HEK293 (cell line): ENCODE data around the gene LAMTOR4.

Experiments used
- CTCF ChIA-PET: fragments of 350-600 bp; formaldehyde crosslinking; extraction: SDS; loops from one replicate; lab custom pipeline; 2021; ENCODE audit warnings: antibody characterized with exemption; lab: Yijun Ruan, JAX
- POLR2A ChIA-PET: fragments of 300-600 bp; formaldehyde crosslinking; extraction: SDS; loops from one replicate; lab custom pipeline; 2020; ENCODE audit warnings: antibody characterized with exemption, inconsistent platforms; lab: Yijun Ruan, JAX
- H3K27ac ChIP-seq: fragments of 200-500 bp; sonication (Bioruptor generic); 2 replicates; pipeline ENCODE4 v1.5.1; 2014; ENCODE audit warnings: low read depth, low read length, control low read depth, inconsistent platforms; ENCODE audit errors: extremely low read depth
- H3K36me3 ChIP-seq, 2 experiments: fragments of 200-500 bp in 1 of 2; sonication (Bioruptor generic) in 1 of 2; 1 replicate in 1 of 2; 2 replicates in 1 of 2; pipeline ENCODE4 v1.5.1; 2014 to 2017; ENCODE audit warnings: inconsistent platforms in 2 of 2, low read length in 2 of 2; ENCODE audit not compliant: control insufficient read depth in 2 of 2, insufficient read depth in 1 of 2
- H3K4me1 ChIP-seq: fragments of 200-500 bp; sonication (Bioruptor generic); 2 replicates; pipeline ENCODE4 v1.5.1; 2014; ENCODE audit warnings: mild to moderate bottlenecking, low read length, inconsistent platforms; ENCODE audit not compliant: control insufficient read depth, insufficient read depth
- H3K4me3 ChIP-seq: 2 replicates; pipeline ENCODE4 v1.5.1; 2011; ENCODE audit warnings: low read depth, mild to moderate bottlenecking, control low read depth, low read length, moderate library complexity
- H3K9me3 ChIP-seq: fragments of 200-500 bp; sonication (Bioruptor generic); 2 replicates; pipeline ENCODE4 v1.5.1; 2014; ENCODE audit warnings: low read depth, low read length, inconsistent platforms; ENCODE audit not compliant: control insufficient read depth, insufficient read depth
- BCL11B ChIP-seq: fragments of 450-650 bp; formaldehyde crosslinking; IDR thresholded peaks from 2 replicates; pipeline ENCODE4 v1.5.1; 2016; ENCODE audit warnings: low read depth, missing biosample characterization, missing genetic modification characterization
- HOXA7 ChIP-seq: sonication (generic); formaldehyde crosslinking; IDR thresholded peaks from 2 replicates; pipeline ENCODE4 v1.8.1; 2022; ENCODE audit warnings: missing genetic modification reagents, borderline replicate concordance
- HOXC10 ChIP-seq: sonication (generic); formaldehyde crosslinking; IDR thresholded peaks from 2 replicates; pipeline ENCODE4 v1.8.1; 2023; ENCODE audit warnings: mild to moderate bottlenecking, missing genetic modification reagents
- MEIS1 ChIP-seq: sonication (generic); formaldehyde crosslinking; IDR thresholded peaks from 2 replicates; pipeline ENCODE4 v1.8.1; 2022; ENCODE audit warnings: missing genetic modification reagents, mild to moderate bottlenecking, borderline replicate concordance
- SETDB1 ChIP-seq: IDR thresholded peaks from one replicate; pipeline ENCODE4 v1.6.1; 2017; ENCODE audit warnings: mild to moderate bottlenecking, low read length, moderate library complexity, mixed read lengths; ENCODE audit not compliant: insufficient read length
- ZFP3 ChIP-seq: fragments of 450-650 bp; formaldehyde crosslinking; IDR thresholded peaks from 2 replicates; pipeline ENCODE4 v1.5.1; 2016; ENCODE audit warnings: low read depth, missing biosample characterization, missing genetic modification characterization
- ZNF155 ChIP-seq: fragments of 450-650 bp; formaldehyde crosslinking; IDR thresholded peaks from 2 replicates; pipeline ENCODE4 v1.5.1; 2016; ENCODE audit warnings: missing biosample characterization, missing genetic modification characterization
- ZNF19 ChIP-seq: fragments of 450-650 bp; formaldehyde crosslinking; IDR thresholded peaks from 2 replicates; pipeline ENCODE4; 2016; ENCODE audit warnings: missing biosample characterization, missing genetic modification characterization, low read depth
- ZNF341 ChIP-seq: fragments of 450-650 bp; formaldehyde crosslinking; IDR thresholded peaks from 2 replicates; pipeline ENCODE4; 2016; ENCODE audit warnings: low read depth, missing biosample characterization, missing genetic modification characterization
- ZNF404 ChIP-seq: fragments of 450-650 bp; formaldehyde crosslinking; IDR thresholded peaks from 2 replicates; pipeline ENCODE4 v1.5.1; 2017; ENCODE audit warnings: missing biosample characterization, missing genetic modification characterization
- ZNF529 ChIP-seq: fragments of 450-650 bp; formaldehyde crosslinking; IDR thresholded peaks from 2 replicates; pipeline ENCODE4 v1.5.1; 2017; ENCODE audit warnings: missing genetic modification characterization, missing biosample characterization; ENCODE audit not compliant: insufficient replicate concordance
- ZNF791 ChIP-seq: fragments of 450-650 bp; formaldehyde crosslinking; IDR thresholded peaks from 2 replicates; pipeline ENCODE4 v1.5.1; 2016; ENCODE audit warnings: missing biosample characterization, missing genetic modification characterization
- TF ChIP-seq, protein P1 (sequence below): fragments of 450-650 bp; formaldehyde crosslinking; IDR thresholded peaks from 2 replicates; pipeline ENCODE4 v1.5.1; 2016; ENCODE audit warnings: missing biosample characterization, missing genetic modification characterization
- TF ChIP-seq, protein P2 (sequence below): fragments of 450-650 bp; formaldehyde crosslinking; IDR thresholded peaks from 2 replicates; pipeline ENCODE4 v1.5.1; 2016; ENCODE audit warnings: missing biosample characterization, missing genetic modification characterization
- TF ChIP-seq, protein P3 (sequence below): fragments of 450-650 bp; formaldehyde crosslinking; IDR thresholded peaks from 2 replicates; pipeline ENCODE4 v1.5.1; 2016; ENCODE audit warnings: missing biosample characterization, missing genetic modification characterization
- TF ChIP-seq, protein P4 (sequence below): fragments of 450-650 bp; formaldehyde crosslinking; IDR thresholded peaks from 2 replicates; pipeline ENCODE4 v1.5.1; 2016; ENCODE audit warnings: missing biosample characterization, missing genetic modification characterization
- TF ChIP-seq, protein P5 (sequence below): fragments of 450-650 bp; formaldehyde crosslinking; IDR thresholded peaks from 2 replicates; pipeline ENCODE4 v1.5.1; 2016; ENCODE audit warnings: missing biosample characterization, missing genetic modification characterization

The LAMTOR4 gene

DNA sequence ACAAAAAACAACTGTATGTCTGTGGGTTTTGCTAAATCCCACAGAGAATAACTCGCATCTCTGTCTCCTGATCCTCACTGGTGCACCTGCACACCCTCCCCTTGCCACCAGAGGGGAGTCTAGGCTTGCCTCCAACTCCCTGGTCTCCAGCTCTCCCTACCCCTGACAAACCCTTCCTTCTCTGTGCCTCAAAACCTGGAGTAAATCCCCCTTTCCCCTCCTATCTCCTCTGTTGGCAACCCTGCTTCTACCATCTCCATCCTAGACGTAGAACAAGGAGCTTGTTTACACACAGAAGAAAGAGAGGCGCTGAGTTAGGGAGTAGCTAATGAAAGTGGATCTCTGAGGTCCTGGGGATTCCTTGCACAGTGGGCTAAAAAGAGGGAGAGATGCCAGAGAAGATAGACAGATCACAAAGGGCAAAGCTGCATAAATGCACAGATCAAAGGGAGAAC is 16.0 kb upstream of the LAMTOR4 start (continued):
- TF ChIP-seq, protein P1, sequence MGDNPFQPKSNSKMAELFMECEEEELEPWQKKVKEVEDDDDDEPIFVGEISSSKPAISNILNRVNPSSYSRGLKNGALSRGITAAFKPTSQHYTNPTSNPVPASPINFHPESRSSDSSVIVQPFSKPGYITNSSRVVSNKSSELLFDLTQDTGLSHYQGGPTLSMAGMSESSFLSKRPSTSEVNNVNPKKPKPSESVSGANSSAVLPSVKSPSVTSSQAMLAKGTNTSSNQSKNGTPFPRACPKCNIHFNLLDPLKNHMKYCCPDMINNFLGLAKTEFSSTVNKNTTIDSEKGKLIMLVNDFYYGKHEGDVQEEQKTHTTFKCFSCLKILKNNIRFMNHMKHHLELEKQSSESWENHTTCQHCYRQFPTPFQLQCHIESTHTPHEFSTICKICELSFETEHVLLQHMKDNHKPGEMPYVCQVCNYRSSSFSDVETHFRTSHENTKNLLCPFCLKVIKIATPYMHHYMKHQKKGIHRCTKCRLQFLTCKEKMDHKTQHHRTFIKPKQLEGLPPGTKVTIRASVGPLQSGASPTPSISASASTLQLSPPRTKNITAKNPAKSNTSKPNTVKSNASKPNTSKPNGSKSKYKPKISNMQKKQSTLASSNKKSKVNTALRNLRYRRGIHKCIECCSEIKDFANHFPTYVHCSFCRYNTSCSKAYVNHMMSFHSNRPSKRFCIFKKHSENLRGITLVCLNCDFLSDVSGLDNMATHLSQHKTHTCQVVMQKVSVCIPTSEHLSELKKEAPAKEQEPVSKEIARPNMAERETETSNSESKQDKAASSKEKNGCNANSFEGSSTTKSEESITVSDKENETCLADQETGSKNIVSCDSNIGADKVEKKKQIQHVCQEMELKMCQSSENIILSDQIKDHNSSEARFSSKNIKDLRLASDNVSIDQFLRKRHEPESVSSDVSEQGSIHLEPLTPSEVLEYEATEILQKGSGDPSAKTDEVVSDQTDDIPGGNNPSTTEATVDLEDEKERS (tag by site-specific recombination): no peak
- TF ChIP-seq ZNF404 (tag by site-specific recombination) (no peak), ZNF529 (tag by site-specific recombination) (no peak), ZFP3 (no peak), MEIS1 (CRISPR knock-in tag) (no peak), ZNF19 (no peak), ZNF791 (tag by site-specific recombination) (no peak), HOXA7 (CRISPR knock-in tag) (no peak), HOXC10 (no peak)
- TF ChIP-seq, protein P2, sequence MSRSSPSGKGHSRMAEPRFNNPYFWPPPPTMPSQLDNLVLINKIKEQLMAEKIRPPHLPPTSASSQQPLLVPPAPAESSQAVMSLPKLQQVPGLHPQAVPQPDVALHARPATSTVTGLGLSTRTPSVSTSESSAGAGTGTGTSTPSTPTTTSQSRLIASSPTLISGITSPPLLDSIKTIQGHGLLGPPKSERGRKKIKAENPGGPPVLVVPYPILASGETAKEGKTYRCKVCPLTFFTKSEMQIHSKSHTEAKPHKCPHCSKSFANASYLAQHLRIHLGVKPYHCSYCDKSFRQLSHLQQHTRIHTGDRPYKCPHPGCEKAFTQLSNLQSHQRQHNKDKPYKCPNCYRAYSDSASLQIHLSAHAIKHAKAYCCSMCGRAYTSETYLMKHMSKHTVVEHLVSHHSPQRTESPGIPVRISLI (tag by site-specific recombination): no peak
- TF ChIP-seq, protein P3, sequence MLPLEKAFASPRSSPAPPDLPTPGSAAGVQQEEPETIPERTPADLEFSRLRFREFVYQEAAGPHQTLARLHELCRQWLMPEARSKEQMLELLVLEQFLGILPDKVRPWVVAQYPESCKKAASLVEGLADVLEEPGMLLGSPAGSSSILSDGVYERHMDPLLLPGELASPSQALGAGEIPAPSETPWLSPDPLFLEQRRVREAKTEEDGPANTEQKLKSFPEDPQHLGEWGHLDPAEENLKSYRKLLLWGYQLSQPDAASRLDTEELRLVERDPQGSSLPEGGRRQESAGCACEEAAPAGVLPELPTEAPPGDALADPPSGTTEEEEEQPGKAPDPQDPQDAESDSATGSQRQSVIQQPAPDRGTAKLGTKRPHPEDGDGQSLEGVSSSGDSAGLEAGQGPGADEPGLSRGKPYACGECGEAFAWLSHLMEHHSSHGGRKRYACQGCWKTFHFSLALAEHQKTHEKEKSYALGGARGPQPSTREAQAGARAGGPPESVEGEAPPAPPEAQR (tag by site-specific recombination): no peak
- TF ChIP-seq, protein P4, sequence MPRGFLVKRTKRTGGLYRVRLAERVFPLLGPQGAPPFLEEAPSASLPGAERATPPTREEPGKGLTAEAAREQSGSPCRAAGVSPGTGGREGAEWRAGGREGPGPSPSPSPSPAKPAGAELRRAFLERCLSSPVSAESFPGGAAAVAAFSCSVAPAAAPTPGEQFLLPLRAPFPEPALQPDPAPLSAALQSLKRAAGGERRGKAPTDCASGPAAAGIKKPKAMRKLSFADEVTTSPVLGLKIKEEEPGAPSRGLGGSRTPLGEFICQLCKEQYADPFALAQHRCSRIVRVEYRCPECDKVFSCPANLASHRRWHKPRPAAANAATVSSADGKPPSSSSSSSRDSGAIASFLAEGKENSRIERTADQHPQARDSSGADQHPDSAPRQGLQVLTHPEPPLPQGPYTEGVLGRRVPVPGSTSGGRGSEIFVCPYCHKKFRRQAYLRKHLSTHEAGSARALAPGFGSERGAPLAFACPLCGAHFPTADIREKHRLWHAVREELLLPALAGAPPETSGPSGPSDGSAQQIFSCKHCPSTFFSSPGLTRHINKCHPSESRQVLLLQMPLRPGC: no peak

DNA sequence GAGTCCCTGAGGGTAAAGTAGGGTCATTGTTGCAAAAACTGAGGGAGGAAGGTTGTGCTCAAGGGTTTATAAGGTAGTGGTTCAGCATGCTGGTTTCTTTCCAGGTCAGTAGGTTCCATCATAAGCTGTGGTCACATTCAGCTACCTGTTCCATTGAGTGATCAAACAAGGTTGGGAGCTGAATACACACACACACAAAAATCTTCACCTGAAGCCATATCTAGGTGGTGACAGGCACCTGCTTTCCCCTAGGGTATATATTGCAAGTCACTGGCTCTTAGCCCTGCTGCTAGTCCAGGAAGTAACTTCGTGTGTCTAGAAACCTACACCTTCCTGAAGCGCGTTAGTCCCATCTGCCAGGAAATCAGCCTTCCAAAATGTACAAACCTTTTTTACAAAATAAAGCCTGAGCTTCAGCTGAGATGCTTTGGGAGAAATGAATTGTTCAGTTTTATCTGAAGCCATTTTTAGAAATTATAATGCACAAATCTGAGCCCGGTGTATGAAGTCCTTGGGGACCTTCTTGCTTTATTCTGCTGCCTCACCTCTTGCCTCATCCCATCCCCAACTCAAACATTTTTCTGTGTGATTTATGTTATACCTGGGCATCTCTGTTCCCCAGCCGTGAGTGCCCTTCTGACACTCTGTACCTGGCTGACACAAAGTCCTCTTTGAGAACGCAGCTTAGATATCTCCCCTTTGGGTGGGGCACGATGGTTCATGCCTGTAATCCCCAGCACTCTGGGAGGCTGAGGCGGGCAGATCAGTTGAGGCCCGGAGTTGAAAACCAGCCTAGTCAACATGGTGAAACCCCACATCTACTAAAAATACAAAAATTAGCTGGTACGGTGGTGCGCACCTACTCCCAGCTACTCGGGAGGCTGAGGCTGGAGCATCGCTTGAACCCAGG is 10.6 kb upstream of the LAMTOR4 start:
- no peaks in the 10 kb centered on the region for H3K36me3 ChIP-seq
- CTCF ChIA-PET: interaction anchor here (0.6 to 2.1 kb wide), 6 partner anchors 7 to 468 kb away, joined by 3 to 7 read pairs (median 4); no protein-coding TSS in a partner anchor
- no peaks in the 10 kb centered on the region for H3K9me3 ChIP-seq
- H3K4me1 ChIP-seq: no peaks in the 10 kb centered on the region
- POLR2A ChIA-PET: interaction anchor here (0.8 to 2.1 kb wide), 2 partner anchors 11 to 69 kb away, joined by 4 to 8 read pairs; partner anchors contain the start of gene LAMTOR4
- TF ChIP-seq ZNF341 (tag by site-specific recombination): no peak
- TF ChIP-seq BCL11B (tag by site-specific recombination): no peak
- no peak for TF ChIP-seq ZNF155 (tag by site-specific recombination)
- TF ChIP-seq, protein P5, sequence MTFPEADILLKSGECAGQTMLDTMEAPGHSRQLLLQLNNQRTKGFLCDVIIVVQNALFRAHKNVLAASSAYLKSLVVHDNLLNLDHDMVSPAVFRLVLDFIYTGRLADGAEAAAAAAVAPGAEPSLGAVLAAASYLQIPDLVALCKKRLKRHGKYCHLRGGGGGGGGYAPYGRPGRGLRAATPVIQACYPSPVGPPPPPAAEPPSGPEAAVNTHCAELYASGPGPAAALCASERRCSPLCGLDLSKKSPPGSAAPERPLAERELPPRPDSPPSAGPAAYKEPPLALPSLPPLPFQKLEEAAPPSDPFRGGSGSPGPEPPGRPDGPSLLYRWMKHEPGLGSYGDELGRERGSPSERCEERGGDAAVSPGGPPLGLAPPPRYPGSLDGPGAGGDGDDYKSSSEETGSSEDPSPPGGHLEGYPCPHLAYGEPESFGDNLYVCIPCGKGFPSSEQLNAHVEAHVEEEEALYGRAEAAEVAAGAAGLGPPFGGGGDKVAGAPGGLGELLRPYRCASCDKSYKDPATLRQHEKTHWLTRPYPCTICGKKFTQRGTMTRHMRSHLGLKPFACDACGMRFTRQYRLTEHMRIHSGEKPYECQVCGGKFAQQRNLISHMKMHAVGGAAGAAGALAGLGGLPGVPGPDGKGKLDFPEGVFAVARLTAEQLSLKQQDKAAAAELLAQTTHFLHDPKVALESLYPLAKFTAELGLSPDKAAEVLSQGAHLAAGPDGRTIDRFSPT (tag by site-specific recombination): no peak
- TF ChIP-seq SETDB1: no peak
- H3K27ac ChIP-seq: no peak overlapping the region
- H3K4me3 ChIP-seq: no peak overlapping the region
